ENCODE results near the gene CEP350.

GRCh38 chr1:180137776-180138175, 183.2 kb downstream of the CEP350 start:
- no peak for TF ChIP-seq CTCF (IDR thresholded peaks at IDR 0.05; ENCODE audit: poor library complexity)
- no peak for TF ChIP-seq EZH2 (IDR thresholded peaks at IDR 0.05; ENCODE audit: borderline replicate concordance)
